Ovary (tissue), 9 donors: ENCODE measurements around the gene WWOX. TPM values are rescaled to one million over a fixed set of nuclear protein-coding genes. Genes with fewer than 3 reads are reported as not detected.
A peak's percentile ranks its signal among the peaks of the same experiment; 100 is the strongest.

Experiments
- DNase-seq, 5 donors: peaks; one replicate each; pipeline ENCODE4 v3.0.0-alpha.2; 2019 to 2020
- H3K27ac ChIP-seq, 2 donors: fragments of 200-600 bp; one replicate each; pipeline versions ENCODE4 v1.5.1 to v1.8.0; 2019 to 2022
- H3K27me3 ChIP-seq: fragments of 200-600 bp; one replicate; pipeline ENCODE4 v1.8.0; 2022
- H3K36me3 ChIP-seq: fragments of 200-600 bp; sonication (generic); one replicate; pipeline ENCODE4 v1.5.1; 2019
- H3K4me1 ChIP-seq: one replicate; pipeline ENCODE4 v1.8.1; 2013; ENCODE audit warnings: mild to moderate bottlenecking, moderate library complexity; ENCODE audit not compliant: insufficient read depth
- H3K4me3 ChIP-seq: fragments of 200-600 bp; sonication (generic); one replicate; pipeline ENCODE4 v1.5.1; 2017
- H3K9me3 ChIP-seq, 2 donors: fragments of 200-600 bp in 1 of 2; sonication (generic) in 1 of 2; one replicate each; pipeline versions ENCODE4 v1.5.1 to v1.8.1; 2013 to 2019; ENCODE audit warnings: mild to moderate bottlenecking in 1 of 2, moderate library complexity in 1 of 2
- CTCF ChIP-seq, 3 donors: fragments of 450-650 bp in 2 of 3; fragments of 200-600 bp in 1 of 3; IDR thresholded peaks; one replicate each; pipeline versions ENCODE4 v1.5.1 to v1.8.0; 2016 to 2022; ENCODE audit warnings: antibody characterized with exemption in 3 of 3, mild to moderate bottlenecking in 1 of 3
- EP300 ChIP-seq: sonication (generic); formaldehyde crosslinking; IDR thresholded peaks from one replicate; pipeline ENCODE4 v1.6.1; 2017; ENCODE audit warnings: antibody characterized with exemption
- POLR2A ChIP-seq: fragments of 450-650 bp; IDR thresholded peaks from one replicate; pipeline ENCODE4 v1.6.1; 2017; ENCODE audit warnings: antibody characterized with exemption, mild to moderate bottlenecking, moderate library complexity
- WGBS, 3 donors: extraction: QIAGEN DNeasy Blood & Tissue Kit in 1 of 3; methylation state at CpG; one replicate each; pipeline versions ENCODE4 v1.1.5 to v1.1.7; 2013 to 2017; 5-methylcytosine and 5-hydroxymethylcytosine counted together
- intact Hi-C, 4 donors: fragments of 100-400 bp; cut with DNase I; formaldehyde crosslinking; loops; one replicate each; pipeline versions ENCODE4 v1.11.0 to v1.15.1; 2022 to 2023
- polyA plus RNA-seq, 2 donors: library from polyadenylated mRNA; stranded (reverse); fragments of 200-250 nt in 1 of 2; fragments of 350-450 nt in 1 of 2; fragmentation: Illumina TruSeq in 1 of 2; extraction: RNeasy Lipid Tissue Mini Kit (QIAGEN cat#74804) in 1 of 2; gene quantifications; one replicate each; pipeline ENCODE4 v1.2.3, GENCODE V29; 2013 to 2014
- total RNA-seq, 7 donors: library from RNA; depleted of rRNA in 2 of 7; stranded (reverse); fragments of >200 nt in 2 of 7; fragmentation: NEBNext Ultra II Directional in 3 of 7; extraction: Animal tissue kit (Norgen Biotek cat#: 25700) in 3 of 7; gene quantifications; one replicate each; pipeline versions ENCODE4 v1.1.0 to v1.2.4, GENCODE V29; 2016 to 2023
- donor health status: DM: no; HTN: no; CAD: no; lungs with moderate emphysema.
- donor health status: DM: no; HTN: no; CAD: no.
- donor health status: Bipolar disorder and iron deficiency.
- donor health status: DM: yes; HTN: yes; CAD: no.
- donor health status: DM: no; HTN: no; CAD: no.
- donor health status: DM: yes; HTN: yes; CAD: no.

Gene WWOX
- total and polyA plus RNA-seq, 9 donors, result 11.0 to 40.5 (median 25.2) TPM

- peaks cover 3% of the 10 kb centered on the region for H3K4me1 ChIP-seq
- DNase-seq, result no peak
- no peak overlapping the region for H3K4me3 ChIP-seq
- H3K27ac ChIP-seq, result no peak overlapping the region
- WGBS, 3 donors, result 24 to 57% (median 51%) methylated on average over 7 of the region's 7 CpGs
- intact Hi-C loops, result no loop called here
- H3K36me3 ChIP-seq, result no peaks in the 10 kb centered on the region
- H3K27me3 ChIP-seq, result no peaks in the 10 kb centered on the region
- TF ChIP-seq POLR2A, result no peak
- TF ChIP-seq CTCF (IDR thresholded peaks at IDR 0.05), result no peak
- no peak for TF ChIP-seq EP300
- H3K9me3 ChIP-seq, result no peaks in the 10 kb centered on the region
Measured at GRCh38 chr16:78289844-78290277, 190.4 kb downstream of the WWOX start.

GRCh38 chr16:78290395-78290794, 190.9 kb downstream of the WWOX start:
- WGBS, 3 donors, result 26 to 64% (median 44%) methylated on average over 6 of the region's 6 CpGs
- H3K27ac ChIP-seq, result no peak overlapping the region
- TF ChIP-seq POLR2A (no peak), CTCF (IDR thresholded peaks at IDR 0.05) (no peak)
- DNase-seq, result no peak
- H3K9me3 ChIP-seq, result no peaks in the 10 kb centered on the region
- H3K27me3 ChIP-seq, result no peaks in the 10 kb centered on the region
- no peak overlapping the region for H3K4me3 ChIP-seq
- peaks cover 3% of the 10 kb centered on the region for H3K4me1 ChIP-seq
- H3K36me3 ChIP-seq, result no peaks in the 10 kb centered on the region
- intact Hi-C loops, result no loop called here

GRCh38 chr16:78290872-78291591, 191.6 kb downstream of the WWOX start:
- H3K4me1 ChIP-seq, result peaks cover 3% of the 10 kb centered on the region
- intact Hi-C loops, result no loop called here
- 5 to 25% (median 10%) methylated on average over 12 of the region's 12 CpGs for WGBS, 3 donors
- no peaks in the 10 kb centered on the region for H3K36me3 ChIP-seq
- H3K9me3 ChIP-seq, result no peaks in the 10 kb centered on the region
- peak overlapping the region in 1 of 2 donors; percentile 38 for H3K27ac ChIP-seq
- DNase-seq, result peak in 1 of 5 donors; percentile 42
- H3K4me3 ChIP-seq, result no peak overlapping the region
- TF ChIP-seq CTCF (IDR thresholded peaks at IDR 0.05) (no peak), EP300 (no peak), POLR2A (no peak)
- no peaks in the 10 kb centered on the region for H3K27me3 ChIP-seq

- Histone ChIP-seq H3K4me3 (no peak overlapping the region), H3K9me3 (no peaks in the 10 kb centered on the region), H3K4me1 (peaks cover 3% of the 10 kb centered on the region), H3K36me3 (no peaks in the 10 kb centered on the region), H3K27ac (peak overlapping the region in 1 of 2 donors; percentile 38), H3K27me3 (no peaks in the 10 kb centered on the region)
- 8 to 21% (median 11%) methylated on average over 5 of the region's 5 CpGs for WGBS, 3 donors
- TF ChIP-seq EP300, result no peak
- TF ChIP-seq CTCF (IDR thresholded peaks at IDR 0.05), result no peak
- DNase-seq, result peak in 4 of 5 donors; percentile 17 to 45 (median 26)
- intact Hi-C loops, result no loop called here
Measured at GRCh38 chr16:78291604-78292003, 192.2 kb downstream of the WWOX start.
